Fibroblast of skin of right biceps (primary cell): ENCODE data around the gene PAX7.

Experiments used
- DNase-seq: peaks from one replicate; pipeline ENCODE4 v3.0.0-alpha.2; 2013

Gene PAX7

GRCh38 chr1:18769140-18769539 is 138.5 kb downstream of the PAX7 start:
- no peak for DNase-seq

- DNase-seq: no peak
These were observed 140.2 kb downstream of the PAX7 start for GRCh38 chr1:18770799-18771198.

DNA sequence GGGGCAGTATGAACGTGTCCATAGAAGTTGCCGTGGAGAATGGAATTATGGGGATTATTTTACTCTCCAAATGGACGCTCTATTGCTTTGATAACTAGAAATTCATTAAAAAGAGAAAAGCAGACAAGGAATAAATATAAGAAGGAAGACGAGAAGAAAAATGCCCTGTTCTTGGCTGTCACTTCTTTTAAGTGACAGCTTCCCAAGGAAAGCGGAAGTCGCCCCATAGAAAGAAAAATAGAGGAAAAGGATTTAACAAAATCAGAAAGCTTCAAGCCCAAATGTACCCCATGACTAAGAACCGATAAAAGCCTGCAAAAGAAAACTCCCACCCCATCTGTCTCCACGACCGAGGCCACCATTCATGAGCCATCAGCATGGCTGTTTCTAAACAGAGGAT is 143.1 kb downstream of the PAX7 start:
- no peak for DNase-seq

- DNase-seq: no peak
These were observed 144.7 kb downstream of the PAX7 start for GRCh38 chr1:18775341-18775740.

DNA sequence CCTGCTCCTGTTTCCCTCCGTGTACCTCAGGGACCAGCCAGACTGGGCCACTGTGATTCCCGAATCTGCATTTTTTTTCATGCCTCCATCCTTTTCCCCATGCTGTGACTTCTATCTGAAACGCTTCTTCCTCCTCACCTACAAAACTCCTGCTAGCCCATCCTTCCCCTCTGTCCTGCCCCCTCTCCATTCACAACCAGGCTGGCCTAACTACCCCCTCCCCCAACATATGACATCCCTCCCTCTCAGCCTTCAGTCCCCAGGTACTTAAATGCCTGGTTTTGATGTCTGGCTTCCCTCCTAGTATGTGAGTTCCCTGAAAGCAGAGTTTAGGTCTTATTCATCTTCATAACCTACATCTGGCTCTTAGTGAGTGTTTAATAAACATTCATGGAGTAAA is 146.1 kb downstream of the PAX7 start:
- no peak for DNase-seq

DNA sequence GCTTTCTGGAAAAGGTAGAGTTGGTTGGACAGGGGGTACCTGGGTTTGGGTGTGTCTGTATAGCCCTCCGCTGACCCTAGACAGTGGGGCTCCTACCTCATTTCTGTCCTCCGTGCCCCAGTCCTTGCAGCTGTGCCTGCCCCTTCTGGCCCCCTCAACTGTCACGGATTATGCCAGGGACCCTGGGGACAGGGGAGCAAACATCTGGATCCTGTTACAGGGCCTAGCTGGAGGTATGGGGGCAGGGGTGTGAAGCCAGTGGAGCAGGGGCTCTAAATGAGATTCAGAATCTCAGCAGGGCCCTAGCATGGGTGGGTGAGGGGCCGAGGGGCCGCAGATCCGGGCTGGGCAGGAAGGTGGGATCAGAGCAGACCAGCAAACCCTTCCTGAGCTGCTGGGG is 147.8 kb downstream of the PAX7 start:
- DNase-seq: no peak

GRCh38 chr1:18781031-18781430 is 150.4 kb downstream of the PAX7 start:
- no peak for DNase-seq

GRCh38 chr1:18783705-18784481 is 153.2 kb downstream of the PAX7 start:
- DNase-seq: no peak

DNA sequence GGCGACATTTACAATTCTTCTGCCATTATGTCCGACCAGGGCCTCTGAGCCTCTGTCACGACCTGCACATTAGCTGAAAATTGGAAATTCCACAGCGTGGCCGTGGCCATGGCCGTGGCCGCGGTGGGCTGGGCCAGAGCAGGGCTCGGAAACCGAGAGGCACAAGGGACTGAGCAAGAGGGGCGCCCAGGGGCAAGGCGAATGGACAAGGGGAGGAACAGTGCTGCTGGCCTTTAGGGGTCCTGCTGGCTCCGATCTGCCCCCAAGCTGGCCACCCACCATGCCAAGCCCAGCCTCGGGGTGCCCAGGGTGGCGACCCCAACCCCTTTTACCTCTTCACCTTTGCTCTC is 153.8 kb downstream of the PAX7 start:
- DNase-seq: no peak

GRCh38 chr1:18786149-18786548 is 155.5 kb downstream of the PAX7 start:
- DNase-seq: no peak

DNA sequence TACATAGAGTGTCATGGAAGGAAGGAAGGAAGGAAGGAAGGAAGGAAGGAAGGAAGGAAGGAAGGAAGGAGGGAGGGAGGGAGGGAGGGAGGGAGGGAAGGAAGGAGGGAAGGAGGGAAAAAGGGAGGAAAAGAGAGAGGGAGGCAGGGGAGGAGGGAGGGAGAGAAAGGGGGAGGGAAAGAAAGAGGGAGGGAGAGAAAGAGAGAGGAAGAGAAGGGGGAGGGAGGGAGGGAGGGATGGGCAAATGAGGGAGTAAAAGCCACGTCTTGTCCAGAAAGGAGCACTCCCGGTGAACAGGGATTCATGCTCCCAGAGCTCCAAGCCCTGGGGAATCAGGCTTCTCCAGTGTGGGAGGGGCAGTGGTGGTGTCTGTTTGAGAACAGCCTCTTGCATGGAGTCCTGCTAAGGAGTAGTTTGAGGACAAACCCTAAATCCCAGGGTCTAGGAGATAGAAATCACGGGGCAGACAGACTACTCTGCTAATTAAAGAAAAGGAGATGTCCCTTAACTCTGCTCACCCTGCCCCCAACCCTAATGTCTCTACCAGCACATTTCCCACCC is 157.3 kb downstream of the PAX7 start:
- no peak for DNase-seq

- no peak for DNase-seq
These were observed 158.6 kb downstream of the PAX7 start for GRCh38 chr1:18789246-18789645.

DNA sequence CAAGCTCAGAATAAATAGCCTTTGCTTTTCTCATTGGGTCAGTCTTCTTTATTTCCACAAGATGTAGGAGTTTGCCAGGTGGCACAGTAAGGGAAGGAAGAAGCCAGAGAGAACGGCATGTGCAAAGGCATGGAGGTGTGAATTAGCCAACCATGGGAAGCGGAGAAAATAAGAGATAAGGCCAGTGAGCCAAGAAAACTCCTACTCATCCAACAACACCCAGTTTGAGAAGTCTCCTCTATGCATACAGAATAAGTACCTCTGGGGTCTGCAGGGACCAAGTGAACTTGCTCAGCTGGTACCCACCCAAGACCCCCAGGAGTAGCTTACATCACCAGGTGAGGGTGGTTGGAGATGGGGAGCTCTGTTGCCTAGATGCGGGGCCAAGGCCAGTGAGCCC is 162.1 kb downstream of the PAX7 start:
- DNase-seq: no peak

DNA sequence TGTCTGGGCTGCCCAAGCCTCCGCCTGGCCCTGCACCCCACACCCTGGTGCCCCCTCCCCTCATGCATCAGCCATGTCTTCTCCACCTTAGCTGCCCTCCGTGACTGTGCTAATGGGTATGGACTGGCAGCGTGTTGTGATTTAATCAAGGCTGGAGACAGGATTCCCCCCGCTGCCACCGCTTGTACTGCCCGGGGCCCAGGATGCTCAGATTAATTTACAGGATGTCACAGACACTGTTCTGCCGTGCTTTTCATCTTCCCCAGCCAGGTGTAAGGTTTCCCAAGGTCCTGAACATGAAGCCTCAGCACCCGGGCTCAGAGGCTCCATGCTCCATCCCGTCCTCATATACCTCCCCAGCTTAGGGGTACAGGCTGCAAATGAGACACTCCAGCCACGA is 162.5 kb downstream of the PAX7 start:
- DNase-seq: no peak

DNA sequence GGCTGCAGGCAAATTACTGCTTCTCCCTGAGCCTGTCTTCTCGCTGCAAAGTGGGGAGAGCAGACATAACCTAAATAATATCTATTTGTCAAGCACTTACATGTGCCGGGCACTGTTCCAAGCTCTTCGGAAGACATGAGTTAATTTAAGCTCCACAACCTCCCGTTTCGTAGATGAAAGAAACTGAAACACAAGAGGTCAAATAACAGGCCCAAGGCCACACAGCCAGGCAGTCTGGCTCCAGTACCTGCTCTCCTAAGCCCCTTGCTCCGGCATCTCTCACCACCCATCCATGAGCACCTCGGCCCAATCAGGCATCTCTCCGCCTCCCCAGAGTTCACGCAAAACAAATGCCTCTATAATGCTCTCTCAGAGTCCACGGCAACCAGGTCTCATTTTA is 163.4 kb downstream of the PAX7 start:
- no peak for DNase-seq

- no peak for DNase-seq
These were observed 163.9 kb downstream of the PAX7 start for GRCh38 chr1:18794561-18794960.

- DNase-seq: no peak
These were observed 164.5 kb downstream of the PAX7 start for GRCh38 chr1:18795002-18795689.

DNA sequence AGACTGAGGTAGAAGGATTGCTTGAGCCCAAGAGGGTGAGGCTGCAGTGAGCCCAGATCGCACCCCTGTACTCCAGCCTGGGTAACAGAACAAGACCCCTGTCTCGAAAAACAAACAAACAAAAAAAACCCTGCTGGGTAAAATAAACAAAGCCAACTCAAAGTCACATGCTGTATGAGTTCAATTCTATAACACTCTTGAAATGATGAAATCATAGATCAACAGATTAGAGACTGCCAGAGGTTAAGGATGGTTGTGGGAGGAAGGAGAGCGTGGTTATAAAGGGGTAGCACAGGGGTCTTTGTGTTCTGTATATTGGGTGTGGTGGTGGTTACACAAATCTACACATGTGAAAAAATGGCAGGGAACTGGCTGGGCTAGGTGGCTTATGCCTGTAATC is 166.3 kb downstream of the PAX7 start:
- no peak for DNase-seq
